IPS-18c (cell line): ENCODE data around the gene IRF7.
A peak's percentile ranks its signal among the peaks of the same experiment; 100 is the strongest.

ENCODE experiments used
- H3K4me3 ChIP-seq: 2 replicates; pipeline ENCODE4 v1.7.0; 2013; ENCODE audit warnings: low read depth, mild to moderate bottlenecking, low read length, moderate library complexity; ENCODE audit not compliant: insufficient read depth
- H3K9me3 ChIP-seq: one replicate; pipeline ENCODE4 v1.6.1; 2013; ENCODE audit warnings: mild to moderate bottlenecking, low read length, moderate library complexity; ENCODE audit not compliant: control insufficient read depth, insufficient read depth

Gene IRF7

DNA sequence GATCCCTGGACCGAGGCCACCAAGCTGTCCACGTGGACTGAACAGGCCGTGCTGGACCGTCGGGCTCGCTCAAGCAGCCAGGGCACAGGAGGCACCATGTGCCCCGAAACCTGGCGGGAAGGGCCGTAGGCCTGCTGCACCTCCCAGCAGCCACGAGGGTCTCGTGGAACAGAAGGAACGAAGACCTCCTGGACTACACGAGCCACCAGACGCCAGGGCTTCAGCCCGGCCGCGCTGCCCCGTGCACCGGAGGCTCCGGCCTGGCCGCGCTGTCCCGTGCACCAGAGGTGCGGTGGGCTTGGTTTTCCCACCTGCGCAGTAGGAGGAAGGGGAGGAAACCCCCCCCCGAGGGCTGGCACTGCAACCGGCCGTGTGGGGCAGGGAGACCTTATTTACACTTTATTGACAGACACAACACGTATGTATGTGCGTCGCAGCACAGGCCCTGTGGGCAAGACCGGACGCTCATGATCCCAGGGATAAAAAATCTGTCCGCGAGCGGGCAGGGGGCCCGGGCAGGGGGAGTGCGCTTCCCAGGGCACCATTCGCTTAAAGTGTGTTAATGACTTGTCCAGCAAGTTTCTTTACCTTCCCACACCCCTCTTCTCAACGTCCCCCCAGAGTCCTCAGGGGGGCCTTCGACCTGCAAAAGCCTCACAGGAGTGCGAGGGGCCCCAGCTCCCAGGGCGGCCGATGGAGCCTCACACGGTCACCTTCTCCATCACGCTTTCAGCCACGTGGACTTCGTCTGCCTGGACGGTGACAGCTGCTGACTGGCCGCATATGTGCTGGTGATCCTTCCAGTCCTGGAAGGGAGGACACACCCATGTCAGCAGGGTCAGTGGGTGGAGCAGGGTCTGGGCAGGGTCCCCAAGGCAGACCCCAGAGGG, 28.3 kb upstream of the IRF7 start:
- Histone ChIP-seq H3K4me3 (no peak overlapping the region), H3K9me3 (no peaks in the 10 kb centered on the region)

DNA sequence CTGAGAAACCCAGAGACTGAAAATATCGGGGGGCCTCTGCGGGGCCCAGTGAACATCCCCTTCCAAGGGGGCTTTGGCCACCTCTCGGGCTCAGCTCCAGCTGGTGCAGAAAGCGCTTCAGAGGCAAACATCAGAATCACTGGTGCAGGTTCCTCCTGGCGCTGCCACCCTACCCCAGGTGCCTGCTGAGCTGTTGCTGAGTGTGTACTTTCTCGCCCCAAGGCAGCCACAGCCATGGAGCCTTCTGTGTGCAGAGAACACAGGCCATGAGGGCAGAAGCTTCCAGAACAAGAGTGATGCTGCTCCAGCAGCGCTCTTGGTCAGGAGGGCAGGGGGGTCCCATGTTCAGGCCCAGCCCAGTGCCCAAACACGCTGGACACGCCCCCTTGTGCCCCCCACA, 27.6 kb upstream of the IRF7 start:
- H3K4me3 ChIP-seq: no peak overlapping the region

DNA sequence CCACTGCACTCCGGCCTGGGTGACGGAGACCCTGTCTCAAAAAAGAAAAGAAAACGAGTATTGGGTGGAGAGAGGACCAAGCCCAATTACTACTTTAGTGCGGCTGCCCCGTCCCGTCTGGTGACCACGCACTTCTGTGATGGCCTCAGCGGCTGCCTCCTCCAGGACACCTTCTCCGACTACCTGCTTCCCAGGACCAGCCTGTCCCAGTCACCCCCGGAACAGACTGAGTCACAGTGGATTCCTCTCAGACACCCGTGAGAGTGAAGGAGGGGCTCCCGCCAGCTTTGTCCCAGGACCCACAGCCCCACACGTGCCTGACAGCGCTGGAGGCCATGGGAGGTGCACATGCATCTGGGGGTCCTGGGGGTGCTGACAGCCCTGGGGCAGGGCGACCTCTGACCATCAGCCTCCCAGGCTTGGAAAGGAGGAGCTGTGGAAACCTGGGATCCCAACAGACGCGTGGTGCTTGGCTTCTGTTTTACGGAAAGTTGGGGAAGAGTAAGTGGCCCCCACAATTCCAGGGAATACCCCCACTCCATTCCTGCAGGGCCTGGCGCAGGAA, 26.1 kb upstream of the IRF7 start:
- Histone ChIP-seq H3K4me3 (no peak overlapping the region), H3K9me3 (no peaks in the 10 kb centered on the region)

More for the DNA sequence above, 27.6 kb upstream of the IRF7 start:
- H3K9me3 ChIP-seq: no peaks in the 10 kb centered on the region

DNA sequence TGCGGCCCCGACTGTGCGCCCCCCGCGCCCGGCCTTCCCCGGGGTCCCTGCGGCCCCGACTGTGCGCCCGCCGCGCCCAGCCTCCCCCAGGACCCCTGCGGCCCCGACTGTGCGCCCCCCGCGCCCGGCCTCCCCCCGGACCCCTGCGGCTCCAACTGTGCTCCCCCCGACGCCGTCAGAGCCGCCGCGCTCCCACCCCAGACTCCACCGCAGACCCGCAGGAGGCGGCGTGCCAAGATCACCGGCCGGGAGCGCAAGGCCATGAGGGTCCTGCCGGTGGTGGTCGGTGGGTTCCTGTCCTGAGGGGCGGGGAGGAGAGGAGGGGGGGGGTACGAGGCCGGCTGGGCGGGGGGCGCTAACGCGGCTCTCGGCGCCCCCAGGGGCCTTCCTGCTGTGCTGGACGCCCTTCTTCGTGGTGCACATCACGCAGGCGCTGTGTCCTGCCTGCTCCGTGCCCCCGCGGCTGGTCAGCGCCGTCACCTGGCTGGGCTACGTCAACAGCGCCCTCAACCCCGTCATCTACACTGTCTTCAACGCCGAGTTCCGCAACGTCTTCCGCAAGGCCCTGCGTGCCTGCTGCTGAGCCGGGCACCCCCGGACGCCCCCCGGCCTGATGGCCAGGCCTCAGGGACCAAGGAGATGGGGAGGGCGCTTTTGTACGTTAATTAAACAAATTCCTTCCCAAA, 24.4 kb upstream of the IRF7 start:
- Histone ChIP-seq H3K9me3 (no peaks in the 10 kb centered on the region), H3K4me3 (peak overlapping the region; percentile 24; the same call in 1 of the 2 replicates)

DNA sequence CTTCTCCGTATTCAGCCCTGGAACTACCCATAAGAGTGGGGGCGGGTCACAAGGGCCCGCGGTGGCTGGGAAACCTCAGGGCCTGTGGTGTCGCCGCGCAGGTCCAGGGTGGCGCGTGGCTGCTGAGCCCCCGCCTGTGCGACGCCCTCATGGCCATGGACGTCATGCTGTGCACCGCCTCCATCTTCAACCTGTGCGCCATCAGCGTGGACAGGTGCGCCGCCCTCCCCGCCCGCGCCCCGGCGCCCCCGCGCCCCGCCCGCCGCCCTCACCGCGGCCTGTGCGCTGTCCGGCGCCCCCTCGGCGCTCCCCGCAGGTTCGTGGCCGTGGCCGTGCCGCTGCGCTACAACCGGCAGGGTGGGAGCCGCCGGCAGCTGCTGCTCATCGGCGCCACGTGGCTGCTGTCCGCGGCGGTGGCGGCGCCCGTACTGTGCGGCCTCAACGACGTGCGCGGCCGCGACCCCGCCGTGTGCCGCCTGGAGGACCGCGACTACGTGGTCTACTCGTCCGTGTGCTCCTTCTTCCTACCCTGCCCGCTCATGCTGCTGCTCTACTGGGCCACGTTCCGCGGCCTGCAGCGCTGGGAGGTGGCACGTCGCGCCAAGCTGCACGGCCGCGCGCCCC, 23.7 kb upstream of the IRF7 start:
- Histone ChIP-seq H3K9me3 (no peaks in the 10 kb centered on the region), H3K4me3 (peak overlapping the region; percentile 50; the same call in 1 of the 2 replicates)

DNA sequence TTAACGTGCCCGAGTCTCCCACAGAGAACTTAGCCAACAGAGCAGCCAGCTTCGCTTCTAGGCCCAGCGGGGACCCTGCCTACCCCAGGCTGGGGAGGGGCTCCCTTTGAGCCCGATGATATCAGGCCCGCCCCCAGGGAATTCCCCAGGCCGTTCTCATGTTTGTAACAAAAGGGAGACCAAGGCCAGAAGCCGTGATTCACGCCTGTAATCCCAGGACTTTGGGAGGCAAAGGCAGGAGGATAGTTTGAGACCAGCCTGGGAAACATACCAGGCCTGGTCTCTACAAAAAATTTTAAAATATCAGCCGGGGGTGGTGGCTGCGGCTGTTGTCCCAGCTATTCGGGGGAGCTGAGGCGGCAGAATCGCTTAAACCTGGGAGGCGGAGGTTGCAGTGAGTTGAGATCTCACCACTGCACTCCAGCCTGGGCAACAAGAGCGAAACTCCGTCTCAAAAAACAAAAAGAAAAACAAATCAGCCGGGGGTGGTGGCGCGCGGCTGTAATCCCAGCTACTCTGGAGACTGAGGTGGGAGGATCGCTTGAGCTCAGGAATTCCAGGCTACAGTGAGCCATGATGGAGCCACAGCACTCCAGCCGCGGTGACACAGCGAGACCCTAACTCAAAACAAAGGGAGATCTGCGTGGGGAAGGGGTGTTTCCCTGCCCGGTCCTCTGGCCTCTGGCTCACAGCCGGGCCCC, 23.0 kb upstream of the IRF7 start:
- Histone ChIP-seq H3K4me3 (peak overlapping the region; percentile 50; the same call in 1 of the 2 replicates), H3K9me3 (no peaks in the 10 kb centered on the region)

DNA sequence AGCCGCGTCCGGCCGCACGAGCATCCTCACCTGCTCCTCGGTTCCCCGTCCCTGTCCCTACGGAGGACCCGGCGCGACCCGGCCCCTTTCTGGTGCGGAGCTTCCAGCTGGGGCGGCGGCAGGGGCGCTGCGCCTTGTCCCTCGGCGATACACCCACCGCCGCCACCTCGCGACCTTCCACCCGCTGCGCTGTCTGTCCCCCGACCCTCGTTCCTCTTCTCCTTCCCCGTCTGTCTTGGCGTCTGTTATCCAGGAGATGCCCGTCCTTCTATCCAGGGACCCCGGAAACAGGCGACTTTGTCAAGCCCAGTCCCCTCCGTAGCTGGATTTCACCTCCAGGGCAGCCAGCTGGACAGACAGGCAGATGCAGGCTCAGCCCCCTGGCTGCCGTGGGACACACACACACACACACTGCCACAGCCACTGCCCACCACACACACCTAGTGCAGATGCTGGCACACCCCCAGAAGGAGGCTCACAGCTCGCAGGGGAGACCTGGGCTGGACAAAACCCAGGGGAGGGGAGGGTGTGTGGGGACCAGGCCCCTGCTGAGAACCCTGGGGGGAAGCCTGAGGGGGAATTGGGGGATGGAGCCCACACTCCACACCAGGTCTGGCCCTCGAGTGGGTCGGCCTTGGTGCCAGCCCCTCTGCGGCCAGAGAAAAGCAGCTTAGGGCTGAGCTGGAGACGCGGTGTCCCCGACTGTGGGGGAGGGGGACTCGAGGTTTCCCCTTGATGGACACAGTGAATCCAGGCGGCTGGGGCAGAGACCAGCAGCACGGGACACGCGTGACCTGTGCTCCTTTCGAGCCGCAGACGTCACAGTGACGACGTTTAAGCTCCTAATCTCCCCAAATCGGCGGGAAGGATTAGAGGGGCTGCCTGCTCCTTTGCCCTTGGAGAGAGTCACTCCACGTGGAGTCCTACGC, 22.1 kb upstream of the IRF7 start:
- H3K9me3 ChIP-seq: no peaks in the 10 kb centered on the region
- H3K4me3 ChIP-seq: peak overlapping the region; percentile 50

DNA sequence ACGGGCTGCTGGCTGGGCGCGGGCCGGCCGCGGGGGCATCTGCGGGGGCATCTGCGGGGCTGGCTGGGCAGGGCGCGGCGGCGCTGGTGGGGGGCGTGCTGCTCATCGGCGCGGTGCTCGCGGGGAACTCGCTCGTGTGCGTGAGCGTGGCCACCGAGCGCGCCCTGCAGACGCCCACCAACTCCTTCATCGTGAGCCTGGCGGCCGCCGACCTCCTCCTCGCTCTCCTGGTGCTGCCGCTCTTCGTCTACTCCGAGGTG, 21.5 kb upstream of the IRF7 start:
- Histone ChIP-seq H3K9me3 (no peaks in the 10 kb centered on the region), H3K4me3 (peak overlapping the region; percentile 50)

DNA sequence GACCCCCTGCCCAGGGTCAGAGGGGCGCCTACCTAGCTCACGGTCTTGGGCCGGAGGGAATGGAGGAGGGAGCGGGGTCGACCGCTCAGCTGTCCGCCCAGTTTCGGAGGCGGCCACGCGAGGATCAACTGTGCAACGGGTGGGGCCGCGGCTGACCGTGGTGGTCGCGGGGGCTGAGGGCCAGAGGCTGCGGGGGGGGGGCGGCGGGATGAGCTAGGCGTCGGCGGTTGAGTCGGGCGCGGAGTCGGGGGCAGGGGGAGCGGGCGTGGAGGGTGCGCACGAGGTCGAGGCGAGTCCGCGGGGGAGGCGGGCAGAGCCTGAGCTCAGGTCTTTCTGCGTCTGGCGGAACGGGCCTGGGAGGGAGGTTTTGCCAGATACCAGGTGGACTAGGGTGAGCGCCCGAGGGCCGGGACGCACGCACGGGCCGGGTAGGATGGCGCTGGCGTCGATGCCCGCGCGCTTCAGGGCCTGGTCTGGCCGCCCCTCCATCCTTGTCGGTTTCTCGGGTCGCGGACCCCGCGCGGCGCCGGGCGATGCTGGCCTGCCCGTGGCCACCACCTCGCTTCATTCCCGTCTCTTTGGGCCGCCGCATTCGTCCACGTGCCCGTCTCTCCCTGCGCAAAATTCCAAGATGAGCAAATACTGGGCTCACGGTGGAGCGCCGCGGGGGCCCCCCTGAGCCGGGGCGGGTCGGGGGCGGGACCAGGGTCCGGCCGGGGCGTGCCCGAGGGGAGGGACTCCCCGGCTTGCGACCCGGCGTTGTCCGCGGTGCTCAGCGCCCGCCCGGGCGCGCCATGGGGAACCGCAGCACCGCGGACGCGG, 21.0 kb upstream of the IRF7 start, which contains the start of gene DRD4:
TSS of gene DRD4 (plus strand) at position 759 of the 822 bp plus-strand sequence. CDS start at position 795, 36 bp downstream.
- no peaks in the 10 kb centered on the region for H3K9me3 ChIP-seq
- peak within 1 kb of the TSS; percentile 50 for H3K4me3 ChIP-seq

DNA sequence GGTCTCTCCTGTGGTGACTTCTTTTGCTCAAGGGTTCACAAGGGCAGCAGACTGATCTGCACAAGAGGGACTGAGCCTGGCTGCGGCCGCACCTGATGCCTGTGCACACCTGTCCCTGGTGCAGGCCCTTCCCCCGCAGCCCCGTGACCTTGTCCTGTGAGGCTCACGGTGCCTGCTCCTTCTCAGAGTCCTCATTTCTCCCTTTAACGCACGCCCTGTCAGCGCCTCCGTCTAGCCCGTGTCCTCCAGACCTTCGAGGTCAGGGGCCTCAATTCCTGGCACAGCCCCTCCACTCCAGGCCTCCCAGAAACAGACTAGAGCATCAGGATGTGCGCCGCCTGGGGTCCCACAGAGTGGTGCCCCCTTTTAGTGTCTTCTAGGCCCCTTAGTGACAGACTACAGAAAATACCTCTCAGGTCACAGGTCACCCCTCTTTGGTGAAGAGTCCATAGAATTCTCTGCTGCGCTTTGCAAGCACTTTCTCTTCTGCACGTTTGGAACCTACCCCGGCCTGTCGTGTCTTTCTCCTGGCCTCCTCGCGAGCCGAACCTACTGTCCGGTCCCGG, 20.3 kb upstream of the IRF7 start:
- Histone ChIP-seq H3K9me3 (no peaks in the 10 kb centered on the region), H3K4me3 (peak overlapping the region; percentile 50; the same call in 1 of the 2 replicates)

DNA sequence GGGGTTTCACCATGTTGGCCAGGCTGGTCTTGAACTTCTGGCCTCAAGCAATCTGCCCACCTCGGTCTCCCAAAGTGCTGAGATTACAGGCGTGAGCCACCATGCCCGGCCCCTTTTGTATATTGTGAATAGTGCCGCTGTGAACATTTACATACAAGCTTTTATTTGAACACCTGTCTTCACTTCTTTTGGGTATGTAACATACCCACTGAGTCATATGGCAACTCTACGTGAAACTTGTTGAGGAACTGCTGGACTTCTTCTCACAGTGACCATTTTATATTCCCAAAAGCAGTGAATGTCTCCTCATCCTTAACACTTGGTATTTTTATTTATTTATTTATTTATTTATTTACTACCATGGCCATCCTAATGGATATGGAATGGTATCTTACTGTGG, 15.1 kb upstream of the IRF7 start:
- Histone ChIP-seq H3K9me3 (no peaks in the 10 kb centered on the region), H3K4me3 (no peak overlapping the region)

DNA sequence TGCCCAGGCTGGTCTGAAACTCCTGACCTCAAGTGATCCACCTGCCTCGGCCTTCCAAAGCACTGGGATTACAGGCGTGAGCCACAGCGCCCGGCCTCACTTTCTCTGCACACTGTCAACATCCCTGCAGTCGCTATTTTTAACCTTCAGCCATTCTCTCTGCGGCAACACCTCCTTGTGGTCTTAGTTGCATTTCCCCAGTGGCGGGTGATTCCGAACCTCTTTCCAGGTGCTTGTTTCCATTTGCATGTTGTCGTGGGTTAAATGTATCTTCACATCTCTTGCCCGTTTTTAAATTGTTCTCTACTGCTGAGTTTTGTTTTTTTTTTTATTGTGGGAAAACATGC, 13.5 kb upstream of the IRF7 start:
- Histone ChIP-seq H3K9me3 (no peaks in the 10 kb centered on the region), H3K4me3 (no peak overlapping the region)

DNA sequence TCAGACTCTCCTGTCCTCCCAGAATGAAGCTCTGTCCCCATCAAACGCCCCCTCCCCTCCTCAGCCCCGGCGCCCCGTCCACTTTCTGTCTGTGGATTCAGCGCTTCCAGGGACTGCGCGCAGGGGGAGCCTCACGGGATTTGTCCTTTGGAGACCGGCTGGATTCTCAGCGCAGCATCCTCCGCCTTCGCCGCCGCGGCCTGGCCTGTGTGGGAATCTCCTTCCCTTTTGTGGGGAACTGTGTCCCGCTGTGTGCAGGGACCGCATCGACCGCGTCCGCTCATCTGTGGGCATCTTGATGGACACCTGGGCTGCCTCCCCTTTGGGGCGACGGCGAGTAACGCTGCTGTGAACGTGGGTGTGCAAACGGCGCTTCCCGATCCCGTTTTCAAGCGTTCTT, 12.3 kb upstream of the IRF7 start:
- Histone ChIP-seq H3K4me3 (no peak overlapping the region), H3K9me3 (no peaks in the 10 kb centered on the region)

DNA sequence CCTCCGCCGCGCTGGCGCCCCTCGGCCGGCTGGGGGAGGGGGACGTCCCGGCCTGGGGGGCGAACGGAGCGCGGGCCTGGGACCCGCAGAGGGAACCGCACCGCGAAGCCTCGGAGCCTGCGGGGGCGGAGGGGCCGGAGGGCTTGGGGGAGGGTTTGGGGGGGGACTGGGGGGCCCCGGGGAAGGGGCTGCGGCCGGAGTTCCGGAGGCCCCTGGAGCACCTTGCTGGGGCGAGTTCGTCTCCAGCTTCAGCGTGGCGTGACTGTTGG, 11.5 kb upstream of the IRF7 start:
- H3K4me3 ChIP-seq: no peak overlapping the region

DNA sequence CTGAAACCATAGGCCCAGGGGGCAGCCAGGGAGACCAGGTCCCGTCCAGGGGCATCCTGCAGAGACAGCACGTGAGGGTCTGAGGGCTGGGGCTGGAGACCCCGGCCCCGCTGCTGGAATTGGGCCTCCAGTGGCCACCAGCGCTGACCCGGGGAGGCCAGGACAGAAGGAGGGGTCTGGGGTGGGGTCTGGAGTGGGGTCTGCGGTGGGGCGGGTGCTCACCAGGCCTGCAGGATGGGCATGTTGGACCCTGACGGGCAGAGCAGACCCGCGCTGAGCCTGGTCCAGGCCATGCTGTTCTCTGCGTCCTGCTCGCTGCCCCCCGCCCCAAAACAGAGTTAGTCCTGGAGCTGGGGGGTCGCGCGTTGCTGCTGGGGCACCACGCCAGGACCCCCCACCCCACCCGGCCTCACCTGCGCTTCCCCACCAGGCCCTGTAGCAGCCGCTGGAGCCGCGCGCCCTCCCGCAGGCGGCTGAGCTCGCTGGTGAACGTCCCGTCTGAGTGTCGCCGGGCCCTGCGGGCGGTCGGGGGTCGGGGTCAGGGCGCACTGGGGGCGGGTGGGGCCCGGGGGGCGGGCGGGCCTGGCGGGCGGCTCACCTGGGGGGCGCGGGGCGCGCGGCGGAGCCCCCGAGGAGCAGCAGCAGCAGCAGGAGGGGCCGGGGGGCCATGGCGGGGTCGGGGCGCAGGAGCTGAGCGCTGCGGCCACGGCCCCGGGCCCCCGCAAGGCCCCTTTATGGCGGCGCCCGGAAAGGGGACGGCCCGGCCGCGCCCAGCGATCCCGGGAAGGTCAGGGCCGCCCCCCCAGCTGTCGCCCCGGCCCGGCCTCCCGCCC, 10.9 kb upstream of the IRF7 start, which contains the start of gene SCT:
TSS of gene SCT (minus strand) at position 707 of the 833 bp plus-strand sequence. CDS start at position 669, 38 bp downstream.
- H3K9me3 ChIP-seq: no peaks in the 10 kb centered on the region
- H3K4me3 ChIP-seq: no peak within 1 kb of the TSS

More for the DNA sequence above, 11.5 kb upstream of the IRF7 start:
- H3K9me3 ChIP-seq: no peaks in the 10 kb centered on the region
